Neural cell (in vitro differentiated cells): ENCODE measurements around the gene ELFN1. TPM values are rescaled to one million over a fixed set of nuclear protein-coding genes. Genes with fewer than 3 reads are reported as not detected.

Experiments
- H2AFZ ChIP-seq: fragments of 200-600, 300-800 bp; sonication (generic), shearing (Covaris generic); 2 replicates; pipeline ENCODE4 v1.6.0; 2014; ENCODE audit warnings: low read depth, mild to moderate bottlenecking, antibody characterized with exemption, low read length, moderate library complexity
- H3F3A ChIP-seq: fragments of 200-600 bp; shearing (Covaris generic); 2 replicates; pipeline ENCODE4 v1.6.1; 2016; ENCODE audit warnings: mild to moderate bottlenecking, moderate library complexity, mixed read lengths, antibody characterized with exemption, low read length; ENCODE audit not compliant: insufficient read depth, poor library complexity, severe bottlenecking
- H3K27ac ChIP-seq: fragments of 200-600, 300-800 bp; sonication (generic), shearing (Covaris generic); 2 replicates; pipeline ENCODE4 v1.5.1; 2014; ENCODE audit warnings: mild to moderate bottlenecking, low read length, moderate library complexity
- H3K27me3 ChIP-seq: fragments of 300-800, 200-600 bp; sonication (generic), shearing (Covaris generic); 2 replicates; pipeline ENCODE4 v1.6.0; 2014; ENCODE audit warnings: mild to moderate bottlenecking, low read depth, low read length, moderate library complexity; ENCODE audit not compliant: insufficient read depth
- H3K36me3 ChIP-seq: fragments of 300-800, 200-600 bp; sonication (generic), shearing (Covaris generic); 2 replicates; pipeline ENCODE4 v1.5.1; 2014; ENCODE audit warnings: mild to moderate bottlenecking, antibody characterized with exemption, low read length, moderate library complexity; ENCODE audit not compliant: insufficient read depth
- H3K4me2 ChIP-seq: fragments of 300-800, 200-600 bp; sonication (generic), shearing (Covaris generic); 2 replicates; pipeline ENCODE4 v1.6.0; 2014; ENCODE audit warnings: mild to moderate bottlenecking, low read length
- H3K4me3 ChIP-seq: fragments of 300-800, 200-600 bp; sonication (generic), shearing (Covaris generic); 2 replicates; pipeline ENCODE4 v1.5.1; 2014; ENCODE audit warnings: mild to moderate bottlenecking, low read length, moderate library complexity
- H3K79me2 ChIP-seq: fragments of 200-600 bp; shearing (Covaris generic); replicated peaks from 2 replicates; pipeline ENCODE4 v1.6.0; 2014; ENCODE audit warnings: mild to moderate bottlenecking, low read length, moderate library complexity; ENCODE audit not compliant: insufficient read depth
- H3K9ac ChIP-seq: fragments of 300-800, 200-600 bp; sonication (generic), shearing (Covaris generic); 2 replicates; pipeline ENCODE4 v1.6.1; 2016; ENCODE audit warnings: mild to moderate bottlenecking, low read length, mixed read lengths
- H3K9me2 ChIP-seq: fragments of 200-600 bp; shearing (Covaris generic); 2 replicates; pipeline ENCODE4 v1.6.1; 2016; ENCODE audit warnings: mild to moderate bottlenecking, low read length, mixed read lengths; ENCODE audit not compliant: insufficient read depth
- H3K9me3 ChIP-seq: fragments of 200-600, 300-800 bp; sonication (generic), shearing (Covaris generic); 2 replicates; pipeline ENCODE4 v1.6.1; 2016; ENCODE audit warnings: mild to moderate bottlenecking, mixed run types, low read length, moderate library complexity, mixed read lengths
- H4K20me1 ChIP-seq: fragments of 200-600 bp; shearing (Covaris generic); 2 replicates; pipeline ENCODE4 v1.6.1; 2016; ENCODE audit warnings: mild to moderate bottlenecking, mixed run types; ENCODE audit not compliant: insufficient read depth
- CTCF ChIP-seq: fragments of 450-650 bp; IDR thresholded peaks from 2 replicates; pipeline ENCODE4 v1.5.1; 2014; ENCODE audit warnings: antibody characterized with exemption, mild to moderate bottlenecking, moderate library complexity; ENCODE audit not compliant: poor library complexity, severe bottlenecking
- EP300 ChIP-seq: fragments of 450-650 bp; conservative IDR thresholded peaks from 2 replicates; pipeline ENCODE4 v1.6.1; 2014; ENCODE audit warnings: antibody characterized with exemption, mild to moderate bottlenecking, moderate library complexity; ENCODE audit not compliant: poor library complexity, severe bottlenecking
- EZH2 ChIP-seq: fragments of 200-600, 300-800 bp; shearing (Covaris generic), sonication (generic); IDR thresholded peaks from 2 replicates; pipeline ENCODE4 v1.6.1; 2014; ENCODE audit warnings: antibody characterized with exemption, low read length, borderline replicate concordance, mild to moderate bottlenecking; ENCODE audit not compliant: insufficient read depth, poor library complexity, severe bottlenecking
- MXI1 ChIP-seq: fragments of 450-650 bp; conservative IDR thresholded peaks from 2 replicates; pipeline ENCODE4 v1.6.1; 2014; ENCODE audit warnings: antibody characterized with exemption, mild to moderate bottlenecking; ENCODE audit not compliant: poor library complexity, severe bottlenecking
- POLR2AphosphoS5 ChIP-seq: IDR thresholded peaks from 2 replicates; pipeline ENCODE4 v1.6.1; 2012
- RAD21 ChIP-seq: fragments of 450-650 bp; conservative IDR thresholded peaks from 2 replicates; pipeline ENCODE4 v1.6.1; 2014; ENCODE audit warnings: antibody characterized with exemption, mild to moderate bottlenecking, moderate library complexity
- REST ChIP-seq: IDR thresholded peaks from 2 replicates; pipeline ENCODE4 v1.6.1; 2012; ENCODE audit warnings: borderline replicate concordance
- SMC3 ChIP-seq: fragments of 450-650 bp; conservative IDR thresholded peaks from 2 replicates; pipeline ENCODE4 v1.6.1; 2014; ENCODE audit warnings: antibody characterized with exemption, mild to moderate bottlenecking, moderate library complexity; ENCODE audit not compliant: poor library complexity
- TAF1 ChIP-seq: IDR thresholded peaks from 2 replicates; pipeline ENCODE4 v1.6.1; 2012; ENCODE audit warnings: low read depth
- polyA plus RNA-seq: library from polyadenylated mRNA; depleted of rRNA; stranded (reverse); fragments of >200 nt; gene quantifications from 2 replicates; pipeline ENCODE4 v1.2.3, GENCODE V29; 2014

ELFN1 gene
- polyA plus RNA-seq, 1 donor from 2014 or later: 11.8 TPM

GRCh38 chr7:1666823-1667565 lies 3.1 kb upstream of the ELFN1 start:
- Histone ChIP-seq H3K9ac (peak overlapping the region; percentile 71), H3K27ac (peak overlapping the region; percentile 34)
- TF ChIP-seq SMC3 (no peak), EP300 (no peak), CTCF (no peak), TAF1 (no peak), MXI1 (no peak), REST (no peak), RAD21 (no peak), EZH2 (no peak), POLR2AphosphoS5 (no peak)

GRCh38 chr7:1667566-1668395 lies 2.3 kb upstream of the ELFN1 start:
- Histone ChIP-seq H3K9ac (peak overlapping the region; percentile 71), H3K27ac (peak overlapping the region; percentile 51), H3K4me2 (peak overlapping the region; percentile 44), H3K9me2 (no peaks in the 10 kb centered on the region), H3F3A (no peaks in the 10 kb centered on the region), H3K36me3 (no peaks in the 10 kb centered on the region), H4K20me1 (no peaks in the 10 kb centered on the region), H3K9me3 (no peaks in the 10 kb centered on the region), H2AFZ (no peak overlapping the region), H3K79me2 (peaks cover 14% of the 10 kb centered on the region), H3K27me3 (peaks cover 17% of the 10 kb centered on the region), H3K4me3 (peak overlapping the region; percentile 84)
- no peak for TF ChIP-seq REST
- no peak for TF ChIP-seq EZH2
- no peak for TF ChIP-seq RAD21
- no peak for TF ChIP-seq SMC3
- TF ChIP-seq CTCF: no peak
- peak; percentile 9 for TF ChIP-seq POLR2AphosphoS5
- no peak for TF ChIP-seq TAF1
- TF ChIP-seq MXI1: peak; percentile 54
- TF ChIP-seq EP300: no peak

More at GRCh38 chr7:1666823-1667565, 3.1 kb upstream of the ELFN1 start:
- H3K9me3 ChIP-seq: no peaks in the 10 kb centered on the region
- H3F3A ChIP-seq: no peaks in the 10 kb centered on the region
- H3K36me3 ChIP-seq: no peaks in the 10 kb centered on the region
- no peaks in the 10 kb centered on the region for H4K20me1 ChIP-seq
- peak overlapping the region; percentile 44 for H3K4me2 ChIP-seq
- peaks cover 18% of the 10 kb centered on the region for H3K27me3 ChIP-seq
- H3K9me2 ChIP-seq: no peaks in the 10 kb centered on the region
- peaks cover 7% of the 10 kb centered on the region for H3K79me2 ChIP-seq
- H3K4me3 ChIP-seq: peak overlapping the region; percentile 84
- no peak overlapping the region for H2AFZ ChIP-seq
